HUES48 (cell line): Measurements from ENCODE around the gene MICAL3.

Experiments used
- H3K27ac ChIP-seq: one replicate; pipeline ENCODE4 v1.7.0; 2013; ENCODE audit warnings: low read depth, low read length, inconsistent platforms
- H3K27me3 ChIP-seq: 2 replicates; pipeline ENCODE4 v1.6.1; 2013; ENCODE audit warnings: mild to moderate bottlenecking, low read length; ENCODE audit not compliant: control insufficient read depth, insufficient read depth
- H3K36me3 ChIP-seq: 2 replicates; pipeline ENCODE4 v1.6.1; 2013; ENCODE audit warnings: low read length; ENCODE audit not compliant: control insufficient read depth, insufficient read depth
- H3K4me1 ChIP-seq: 2 replicates; pipeline ENCODE4 v1.6.1; 2013; ENCODE audit warnings: mild to moderate bottlenecking, low read length; ENCODE audit not compliant: control insufficient read depth, insufficient read depth
- H3K4me3 ChIP-seq: 2 replicates; pipeline ENCODE4 v1.5.1; 2013; ENCODE audit warnings: mild to moderate bottlenecking, low read depth, low read length
- H3K9ac ChIP-seq: 2 replicates; pipeline ENCODE4 v1.6.1; 2013; ENCODE audit warnings: mild to moderate bottlenecking, low read depth, low read length, moderate library complexity
- H3K9me3 ChIP-seq: 2 replicates; pipeline ENCODE4 v1.6.1; 2013; ENCODE audit warnings: low read length; ENCODE audit not compliant: control insufficient read depth, insufficient read depth

Gene MICAL3

DNA sequence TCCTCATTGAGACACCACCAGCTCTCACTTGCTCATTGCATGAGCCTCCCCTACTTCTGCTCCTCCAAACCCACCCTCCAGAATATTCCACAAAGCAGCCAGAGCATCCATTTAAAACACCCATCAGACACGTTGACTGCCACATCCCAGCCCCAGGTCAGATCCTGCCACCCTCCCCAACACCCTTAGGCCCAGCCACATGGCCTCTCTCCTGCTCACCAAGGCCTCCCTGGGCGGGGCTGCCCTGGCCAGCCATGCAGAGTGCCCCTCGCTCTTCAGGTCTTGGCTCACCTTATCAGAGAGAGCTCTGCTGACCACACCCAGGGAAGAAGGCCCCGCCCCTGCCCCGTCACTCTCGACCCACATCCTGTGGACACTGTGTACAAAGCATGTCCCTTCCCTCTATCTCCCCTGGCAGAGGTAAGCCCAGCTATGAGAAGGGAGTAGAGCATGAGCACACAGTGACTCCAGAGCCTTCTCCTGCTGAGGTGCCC is 106.8 kb downstream of the MICAL3 start:
- no peak overlapping the region for H3K4me3 ChIP-seq
- H3K9ac ChIP-seq = no peak overlapping the region
- H3K9me3 ChIP-seq = no peaks in the 10 kb centered on the region
- H3K27ac ChIP-seq = no peak overlapping the region
- H3K4me1 ChIP-seq = peaks cover 43% of the 10 kb centered on the region
- no peaks in the 10 kb centered on the region for H3K36me3 ChIP-seq
- no peaks in the 10 kb centered on the region for H3K27me3 ChIP-seq

DNA sequence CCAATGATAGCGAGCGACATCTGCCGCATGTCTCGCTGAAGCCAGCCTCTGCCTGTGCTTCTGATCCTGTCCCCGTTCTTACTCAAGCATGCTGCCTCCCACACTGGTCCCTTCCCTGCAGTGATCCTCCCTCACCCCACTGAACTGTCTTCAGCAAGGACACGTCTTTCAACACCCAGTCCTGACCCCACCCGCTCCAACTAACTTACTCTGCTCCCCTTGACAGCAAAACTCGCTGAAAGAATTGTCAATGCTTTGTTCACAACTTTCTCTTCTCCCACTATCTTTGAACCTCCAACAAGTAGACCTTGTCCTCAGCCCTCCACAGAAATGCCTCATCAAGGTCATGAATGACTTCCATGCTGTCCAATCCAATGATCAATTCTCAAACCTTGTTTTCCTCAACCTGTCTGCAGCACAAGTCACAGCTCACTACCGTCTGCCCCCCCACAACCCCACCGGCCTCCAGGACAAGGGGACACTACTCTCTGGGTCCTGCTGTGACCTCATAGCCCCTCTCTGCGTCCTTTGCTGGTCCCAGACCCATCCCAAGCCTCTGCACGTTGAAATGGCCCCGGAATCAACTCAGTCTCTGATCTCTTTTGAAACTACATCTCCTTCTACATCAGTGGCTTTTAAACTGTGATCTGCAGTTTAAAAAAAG is 108.0 kb downstream of the MICAL3 start:
- Histone ChIP-seq H3K9me3 (no peaks in the 10 kb centered on the region), H3K4me3 (no peak overlapping the region), H3K27me3 (no peaks in the 10 kb centered on the region), H3K9ac (no peak overlapping the region), H3K4me1 (peaks cover 35% of the 10 kb centered on the region), H3K36me3 (no peaks in the 10 kb centered on the region), H3K27ac (no peak overlapping the region)

DNA sequence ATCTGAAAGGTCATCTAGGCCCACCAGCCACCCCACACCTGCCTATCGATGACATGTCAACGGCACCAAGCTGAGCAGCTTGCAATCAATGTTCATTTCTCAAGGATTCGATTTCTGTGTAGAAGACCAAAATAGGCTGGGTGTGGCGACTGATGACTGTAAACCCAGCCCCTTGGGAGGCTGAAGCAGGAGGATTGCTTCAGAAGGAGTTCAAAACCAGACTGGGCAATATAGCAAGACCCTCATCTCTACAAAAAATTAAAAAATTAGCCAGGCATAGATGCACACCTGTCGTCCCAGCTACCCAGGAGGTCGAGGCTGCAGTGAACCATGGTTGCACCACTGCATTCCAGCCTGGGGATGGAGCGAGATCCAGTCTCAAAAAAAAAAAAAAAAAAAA is 108.7 kb downstream of the MICAL3 start:
- Histone ChIP-seq H3K4me1 (peaks cover 34% of the 10 kb centered on the region), H3K9me3 (no peaks in the 10 kb centered on the region), H3K36me3 (no peaks in the 10 kb centered on the region), H3K4me3 (no peak overlapping the region), H3K27me3 (no peaks in the 10 kb centered on the region), H3K9ac (no peak overlapping the region), H3K27ac (no peak overlapping the region)

DNA sequence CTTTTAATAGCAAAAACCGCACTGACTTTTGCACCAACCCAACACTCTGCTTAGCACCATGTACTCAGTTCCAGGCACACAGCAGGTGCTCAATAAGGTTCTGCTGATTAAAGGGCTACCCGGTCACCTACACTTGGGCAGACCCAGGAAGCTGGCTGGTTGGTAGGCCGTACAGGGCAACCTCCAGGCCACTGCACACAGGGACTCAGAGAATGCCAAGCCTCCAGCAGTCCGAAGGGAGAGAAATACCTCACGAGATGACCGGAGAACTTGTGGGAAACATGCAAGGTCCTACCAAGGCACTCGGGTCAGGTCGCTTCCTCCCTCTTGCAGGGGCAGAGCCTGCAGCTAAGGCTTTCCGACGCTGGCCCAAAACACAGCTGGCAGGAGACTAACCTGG is 109.2 kb downstream of the MICAL3 start:
- H3K4me1 ChIP-seq = peaks cover 33% of the 10 kb centered on the region
- no peaks in the 10 kb centered on the region for H3K36me3 ChIP-seq
- H3K9ac ChIP-seq = no peak overlapping the region
- no peak overlapping the region for H3K27ac ChIP-seq
- no peak overlapping the region for H3K4me3 ChIP-seq
- H3K27me3 ChIP-seq = no peaks in the 10 kb centered on the region
- no peaks in the 10 kb centered on the region for H3K9me3 ChIP-seq

DNA sequence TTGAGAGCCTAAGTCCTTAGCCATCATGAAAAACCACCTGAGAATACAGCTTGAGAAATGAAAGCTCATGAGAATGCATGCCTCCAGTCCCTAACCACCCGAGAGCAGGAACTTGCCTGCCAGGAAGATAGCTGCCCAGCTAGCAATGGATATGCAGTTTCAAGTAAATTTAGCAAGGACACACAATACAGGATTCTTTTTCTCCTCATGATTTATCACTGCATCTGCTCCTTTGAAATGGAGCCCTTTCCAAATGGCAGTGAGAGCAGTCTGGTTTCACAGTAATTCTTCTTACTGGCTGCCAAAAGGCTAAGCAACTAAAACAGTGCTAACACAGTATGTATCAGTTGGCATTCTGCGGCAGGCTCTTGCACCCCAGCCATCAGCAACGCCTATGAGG is 109.9 kb downstream of the MICAL3 start:
- H3K4me1 ChIP-seq = peaks cover 26% of the 10 kb centered on the region
- no peak overlapping the region for H3K27ac ChIP-seq

DNA sequence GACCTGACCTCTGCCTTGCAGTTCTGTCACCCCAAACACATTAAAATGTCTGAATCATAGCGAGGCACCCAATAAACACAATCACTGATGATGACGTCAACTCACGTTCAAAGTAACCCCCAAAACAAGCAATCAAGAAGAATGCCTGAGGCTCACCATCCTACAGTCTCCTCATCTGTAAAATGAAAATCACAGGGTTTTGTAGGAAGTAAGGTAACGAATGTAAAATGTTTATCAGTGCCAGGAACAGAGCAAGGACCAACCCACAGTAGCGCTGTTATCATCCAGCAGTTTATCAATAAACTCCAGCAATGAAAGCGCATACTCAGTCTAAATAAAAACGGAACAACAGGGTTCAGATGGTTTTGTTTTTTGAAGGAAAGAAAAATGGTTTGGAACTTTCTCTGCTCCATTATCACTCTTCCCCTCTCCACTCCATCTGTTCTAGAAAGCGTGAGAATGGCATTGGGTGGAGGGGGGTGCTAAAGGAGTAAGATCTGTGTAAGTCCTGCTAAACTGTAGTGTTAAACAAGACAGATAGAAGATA is 110.5 kb downstream of the MICAL3 start:
- Histone ChIP-seq H3K27ac (no peak overlapping the region), H3K36me3 (no peaks in the 10 kb centered on the region), H3K4me3 (no peak overlapping the region), H3K4me1 (peaks cover 22% of the 10 kb centered on the region), H3K27me3 (no peaks in the 10 kb centered on the region), H3K9me3 (no peaks in the 10 kb centered on the region), H3K9ac (no peak overlapping the region)

More for the DNA sequence above, 109.9 kb downstream of the MICAL3 start:
- Histone ChIP-seq H3K9me3 (no peaks in the 10 kb centered on the region), H3K36me3 (no peaks in the 10 kb centered on the region), H3K27me3 (no peaks in the 10 kb centered on the region), H3K4me3 (no peak overlapping the region), H3K9ac (no peak overlapping the region)

DNA sequence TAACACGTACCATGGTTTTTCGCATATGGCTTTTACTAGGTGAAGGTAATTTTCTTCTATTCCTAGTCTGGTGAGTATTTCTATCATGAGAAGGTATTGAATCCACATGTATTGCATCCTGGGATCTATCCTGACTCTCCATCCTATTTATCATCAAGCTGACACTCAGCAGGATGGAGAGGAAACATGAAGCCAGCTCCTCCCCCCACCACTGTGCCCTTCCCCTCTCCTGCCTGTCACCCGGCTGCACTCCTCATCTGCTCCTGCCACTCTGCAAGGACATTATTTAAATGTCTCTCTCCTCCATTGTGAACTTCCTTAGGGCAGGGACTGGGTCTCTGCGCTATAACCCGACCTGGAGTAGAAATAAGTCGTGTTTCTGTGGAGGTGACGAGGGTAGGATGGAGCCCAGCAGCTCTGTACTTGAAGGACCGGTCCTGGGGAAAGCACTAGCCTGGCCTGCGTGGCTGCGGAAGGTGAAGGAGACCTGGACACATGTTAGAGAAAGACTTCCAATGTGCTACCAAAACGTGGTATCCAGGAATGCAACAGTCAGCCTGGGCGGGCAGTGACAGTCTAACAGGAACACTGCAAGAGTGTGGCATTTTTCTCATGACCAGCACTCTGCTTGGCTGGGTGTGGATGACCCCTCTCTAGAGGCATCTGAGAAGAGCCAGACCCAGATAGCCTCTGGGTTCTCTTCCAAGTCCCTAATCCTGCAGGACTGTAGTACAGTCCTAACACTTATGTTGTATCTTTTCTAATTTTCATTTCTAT is 111.2 kb downstream of the MICAL3 start:
- no peak overlapping the region for H3K27ac ChIP-seq
- H3K27me3 ChIP-seq = no peaks in the 10 kb centered on the region
- no peak overlapping the region for H3K4me3 ChIP-seq
- peaks cover 22% of the 10 kb centered on the region for H3K4me1 ChIP-seq
- H3K9me3 ChIP-seq = no peaks in the 10 kb centered on the region
- H3K36me3 ChIP-seq = no peaks in the 10 kb centered on the region
- no peak overlapping the region for H3K9ac ChIP-seq

DNA sequence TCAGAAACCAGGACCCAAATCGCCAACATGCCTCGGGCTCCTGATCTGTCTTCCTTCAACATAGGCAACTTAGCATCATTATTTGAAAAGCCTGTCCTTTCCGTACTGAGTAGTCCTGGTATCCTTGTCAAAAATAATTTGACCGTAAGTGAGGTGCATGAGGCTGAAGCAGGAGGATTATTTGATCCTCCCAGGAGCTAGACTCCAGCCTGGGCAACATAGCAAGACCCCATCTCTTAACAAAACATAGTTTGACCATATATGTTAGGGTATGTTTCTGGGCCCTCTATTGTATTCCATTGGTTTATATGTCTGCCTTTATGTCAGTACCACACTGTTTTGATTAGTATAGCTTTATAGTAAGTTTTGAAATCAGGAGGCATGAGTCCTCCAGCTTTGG is 112.5 kb downstream of the MICAL3 start:
- Histone ChIP-seq H3K36me3 (no peaks in the 10 kb centered on the region; the same call in 1 of the 2 replicates), H3K9ac (no peak overlapping the region), H3K4me3 (no peak overlapping the region), H3K9me3 (no peaks in the 10 kb centered on the region), H3K27me3 (no peaks in the 10 kb centered on the region), H3K4me1 (peaks cover 22% of the 10 kb centered on the region), H3K27ac (no peak overlapping the region)

DNA sequence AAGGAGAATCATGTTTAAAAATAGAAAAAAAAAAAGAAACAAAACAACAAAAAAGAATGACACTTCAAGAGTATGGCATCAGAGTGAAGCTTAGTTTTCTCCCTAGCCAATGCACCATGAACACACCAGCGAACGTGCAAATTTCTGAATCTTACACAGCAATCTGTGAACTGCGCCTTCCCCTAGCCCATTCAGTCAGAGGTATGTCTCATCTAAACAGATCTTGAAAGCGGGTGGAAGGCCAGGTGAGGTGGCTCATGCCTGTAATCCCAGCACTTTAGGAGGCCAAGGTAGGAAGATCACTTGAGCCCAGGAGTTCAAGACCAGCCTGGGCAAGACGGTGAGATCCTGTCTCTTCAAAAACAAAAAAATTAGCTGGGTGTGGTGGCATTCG is 113.1 kb downstream of the MICAL3 start:
- H3K9ac ChIP-seq = no peak overlapping the region
- no peaks in the 10 kb centered on the region for H3K9me3 ChIP-seq
- peaks cover 5% of the 10 kb centered on the region; the same call in 1 of the 2 replicates for H3K36me3 ChIP-seq
- H3K27me3 ChIP-seq = no peaks in the 10 kb centered on the region
- no peak overlapping the region for H3K27ac ChIP-seq
- H3K4me3 ChIP-seq = no peak overlapping the region
- H3K4me1 ChIP-seq = peaks cover 22% of the 10 kb centered on the region

DNA sequence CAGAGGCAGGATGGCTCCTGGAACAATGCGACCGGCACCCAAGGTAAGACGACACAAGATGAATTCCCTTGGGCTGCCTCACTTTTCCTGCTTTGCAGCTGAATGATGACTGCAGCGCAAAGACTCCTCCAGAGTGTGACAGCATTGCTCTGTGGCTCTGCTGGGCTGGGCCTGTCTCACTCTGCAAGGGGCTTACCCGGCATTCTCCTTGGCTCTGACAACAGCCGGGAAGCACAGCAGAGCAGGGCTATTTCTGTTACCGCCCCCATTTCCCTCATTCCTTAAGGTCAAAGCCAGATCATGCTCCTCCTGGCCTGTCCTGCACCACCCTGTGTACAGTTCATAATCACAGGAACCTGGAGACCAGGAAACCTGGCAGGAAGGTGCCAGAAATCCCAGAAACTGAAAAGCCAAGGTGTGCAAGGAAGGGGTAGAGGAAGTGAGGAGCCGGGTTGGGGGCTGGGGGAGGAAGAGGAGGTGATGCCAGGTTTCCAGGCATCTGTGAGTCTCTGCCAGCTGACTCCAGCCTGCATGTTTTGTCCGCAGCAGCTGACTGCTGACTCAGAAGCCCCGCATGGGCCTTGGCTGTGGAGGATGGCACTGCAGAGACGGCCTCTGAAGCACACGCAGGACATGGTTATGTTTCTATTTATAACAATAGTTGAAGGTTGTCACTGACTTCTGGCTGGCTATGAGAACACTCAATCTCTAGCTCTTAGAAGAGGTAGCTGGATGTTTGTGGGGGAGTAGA is 113.6 kb downstream of the MICAL3 start:
- H3K4me3 ChIP-seq = no peak overlapping the region
- no peaks in the 10 kb centered on the region for H3K9me3 ChIP-seq
- no peaks in the 10 kb centered on the region for H3K27me3 ChIP-seq
- peaks cover 22% of the 10 kb centered on the region for H3K4me1 ChIP-seq
- peak overlapping the region; percentile 0 for H3K27ac ChIP-seq
- peaks cover 10% of the 10 kb centered on the region for H3K36me3 ChIP-seq
- no peak overlapping the region for H3K9ac ChIP-seq

DNA sequence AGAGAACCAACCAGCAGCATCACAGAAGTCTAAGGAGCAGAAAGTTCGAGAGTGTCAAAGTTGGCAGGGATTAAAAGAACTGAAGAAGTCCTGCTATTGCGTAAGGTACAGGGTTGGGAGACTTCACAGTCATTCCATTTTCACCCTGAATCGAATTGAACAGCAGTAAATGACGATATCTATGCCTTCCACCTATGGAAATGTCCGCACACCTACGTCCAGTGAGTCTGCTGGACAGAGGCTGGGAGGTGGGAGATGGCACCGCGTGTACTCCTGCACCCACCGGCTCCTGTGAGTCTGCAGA is 116.7 kb downstream of the MICAL3 start:
- Histone ChIP-seq H3K27ac (no peak overlapping the region), H3K4me1 (peaks cover 24% of the 10 kb centered on the region), H3K9me3 (no peaks in the 10 kb centered on the region), H3K36me3 (peaks cover 28% of the 10 kb centered on the region), H3K9ac (no peak overlapping the region), H3K27me3 (no peaks in the 10 kb centered on the region), H3K4me3 (no peak overlapping the region)
